ENCODE results near the gene TUT4. TPM values are rescaled to one million over a fixed set of nuclear protein-coding genes. Genes with fewer than 3 reads are reported as not detected.

Gene TUT4
- total RNA-seq, 1 donor from 2014 or later, result 62.5 TPM

DNA sequence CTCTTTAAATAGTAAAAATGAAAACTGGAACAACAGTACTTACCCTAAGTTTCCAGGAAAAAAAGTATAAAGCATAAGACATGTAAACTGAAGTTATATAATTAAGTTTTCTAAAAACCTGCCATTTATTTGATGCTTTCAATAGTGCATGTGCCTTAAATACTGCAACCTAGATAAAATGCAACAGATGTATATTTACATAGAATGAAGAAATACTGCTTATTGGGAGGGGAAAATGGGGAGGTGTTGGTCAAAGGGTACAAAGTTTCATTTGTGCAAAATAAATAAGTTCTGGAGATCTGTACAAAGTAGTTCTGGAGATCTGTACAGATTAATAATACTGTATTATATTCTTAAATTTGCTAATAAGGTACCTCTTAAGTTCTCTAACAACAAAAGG, 79.9 kb downstream of the TUT4 start:
- H3K9me3 Mint-ChIP-seq, result no peaks in the 10 kb centered on the region
- no peak overlapping the region for H3K27ac Mint-ChIP-seq
- no peaks in the 10 kb centered on the region for H3K27me3 Mint-ChIP-seq (ENCODE audit: insufficient read depth)
- no peak for DNase-seq (ENCODE audit: low spot score)
- H3K36me3 Mint-ChIP-seq (ENCODE audit: low read depth), result peaks cover 28% of the 10 kb centered on the region
- H3K4me3 Mint-ChIP-seq, result no peak overlapping the region
- no peaks in the 10 kb centered on the region for H3K4me1 Mint-ChIP-seq (ENCODE audit: low read depth)
- intact Hi-C loops (cut with micrococcal nuclease), result no loop called here

DNA sequence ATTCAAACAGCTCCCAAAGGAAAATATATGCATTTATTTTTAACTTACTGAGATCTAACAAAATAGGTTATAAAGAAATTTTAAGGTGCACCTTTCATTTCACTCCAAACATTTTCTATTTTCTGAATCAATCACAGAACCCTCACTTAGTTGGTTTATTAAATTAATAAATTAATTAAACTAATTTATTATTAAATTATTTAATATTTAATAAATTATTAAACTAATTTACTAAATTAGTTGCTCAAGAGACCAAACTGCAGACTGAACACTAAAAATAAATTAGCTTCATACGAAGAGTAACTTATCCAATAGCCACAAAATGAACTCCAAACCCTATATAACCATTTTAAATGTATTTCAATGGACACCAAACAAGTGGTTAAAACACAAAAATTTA, 80.5 kb downstream of the TUT4 start:
- intact Hi-C loops (cut with micrococcal nuclease), result no loop called here
- H3K27me3 Mint-ChIP-seq (ENCODE audit: insufficient read depth), result no peaks in the 10 kb centered on the region
- no peaks in the 10 kb centered on the region for H3K4me1 Mint-ChIP-seq (ENCODE audit: low read depth)
- H3K9me3 Mint-ChIP-seq, result no peaks in the 10 kb centered on the region
- DNase-seq (ENCODE audit: low spot score), result no peak
- no peak overlapping the region for H3K27ac Mint-ChIP-seq
- H3K36me3 Mint-ChIP-seq (ENCODE audit: low read depth), result peaks cover 27% of the 10 kb centered on the region
- no peak overlapping the region for H3K4me3 Mint-ChIP-seq

DNA sequence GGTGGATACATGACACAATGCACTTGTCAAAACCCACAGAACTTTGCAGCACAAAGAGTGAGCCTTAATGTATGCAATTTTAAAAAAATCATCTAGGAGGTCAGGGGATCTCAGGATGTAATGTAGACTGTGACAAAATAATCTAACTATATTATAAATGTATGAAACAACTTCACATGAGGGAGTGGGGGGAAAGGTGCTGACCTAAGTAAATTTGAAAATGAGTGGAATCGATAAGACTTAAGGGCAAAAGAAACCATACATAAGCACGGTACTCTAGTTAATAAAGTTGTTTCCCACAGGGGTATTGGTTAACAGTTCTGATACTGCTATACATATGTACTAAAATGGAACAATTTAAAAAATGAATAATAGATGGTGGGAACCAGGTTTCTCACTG, 83.8 kb downstream of the TUT4 start:
- intact Hi-C loops (cut with micrococcal nuclease), result no loop called here
- no peaks in the 10 kb centered on the region for H3K4me1 Mint-ChIP-seq (ENCODE audit: low read depth)
- no peak overlapping the region for H3K4me3 Mint-ChIP-seq
- no peak for DNase-seq (ENCODE audit: low spot score)
- no peaks in the 10 kb centered on the region for H3K9me3 Mint-ChIP-seq
- H3K36me3 Mint-ChIP-seq (ENCODE audit: low read depth), result peaks cover 26% of the 10 kb centered on the region
- no peaks in the 10 kb centered on the region for H3K27me3 Mint-ChIP-seq (ENCODE audit: insufficient read depth)
- no peak overlapping the region for H3K27ac Mint-ChIP-seq

DNA sequence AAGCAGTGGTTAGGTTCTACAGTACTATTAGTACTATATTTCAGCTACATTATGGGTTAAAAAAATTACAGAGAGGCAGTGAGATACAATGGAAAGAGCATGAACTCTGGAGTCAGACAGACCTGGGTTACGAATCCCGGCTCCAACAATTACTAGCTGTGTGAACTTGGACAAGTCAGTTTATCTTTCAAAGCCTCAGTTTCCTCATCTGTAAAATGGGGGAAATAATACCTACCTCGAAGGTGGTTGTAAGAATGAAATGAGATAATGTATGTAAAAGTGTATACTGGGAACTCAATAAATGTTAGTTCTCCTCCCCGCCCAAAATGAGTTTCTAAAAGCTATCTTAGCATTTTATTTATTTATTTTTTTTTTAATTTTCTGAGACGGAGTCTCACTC, 89.0 kb downstream of the TUT4 start:
- Mint-ChIP-seq H3K4me1 (ENCODE audit: low read depth) (no peaks in the 10 kb centered on the region), H3K27ac (no peak overlapping the region), H3K4me3 (no peak overlapping the region)

DNA sequence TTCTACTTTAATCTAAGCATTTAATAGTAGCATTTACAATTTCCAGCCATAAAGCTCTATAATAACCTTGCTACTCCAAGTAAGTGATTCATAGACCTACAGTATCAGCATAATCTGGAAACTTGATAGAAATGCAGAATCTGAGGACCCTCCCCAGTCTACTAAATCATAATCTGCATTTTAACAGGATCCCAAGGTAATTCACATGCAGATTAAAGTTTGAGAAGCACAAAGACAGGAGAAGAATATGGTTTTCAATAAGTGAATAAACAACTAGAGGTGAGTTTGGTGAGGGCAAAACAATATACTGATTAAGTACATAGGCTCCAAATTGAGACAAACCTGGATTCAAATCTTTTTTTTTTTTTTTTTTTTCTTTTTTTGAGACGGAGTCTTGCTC, 91.1 kb downstream of the TUT4 start:
- Mint-ChIP-seq H3K36me3 (ENCODE audit: low read depth) (peaks cover 21% of the 10 kb centered on the region), H3K4me3 (no peak overlapping the region), H3K4me1 (ENCODE audit: low read depth) (no peaks in the 10 kb centered on the region), H3K27ac (no peak overlapping the region), H3K9me3 (no peaks in the 10 kb centered on the region), H3K27me3 (ENCODE audit: insufficient read depth) (no peaks in the 10 kb centered on the region)
- intact Hi-C loops (cut with micrococcal nuclease), result no loop called here
- no peak for DNase-seq (ENCODE audit: low spot score)

More for the DNA sequence above, 89.0 kb downstream of the TUT4 start:
- Mint-ChIP-seq H3K9me3 (no peaks in the 10 kb centered on the region), H3K36me3 (ENCODE audit: low read depth) (peaks cover 18% of the 10 kb centered on the region), H3K27me3 (ENCODE audit: insufficient read depth) (no peaks in the 10 kb centered on the region)
- intact Hi-C loops (cut with micrococcal nuclease), result no loop called here
- DNase-seq (ENCODE audit: low spot score), result no peak

DNA sequence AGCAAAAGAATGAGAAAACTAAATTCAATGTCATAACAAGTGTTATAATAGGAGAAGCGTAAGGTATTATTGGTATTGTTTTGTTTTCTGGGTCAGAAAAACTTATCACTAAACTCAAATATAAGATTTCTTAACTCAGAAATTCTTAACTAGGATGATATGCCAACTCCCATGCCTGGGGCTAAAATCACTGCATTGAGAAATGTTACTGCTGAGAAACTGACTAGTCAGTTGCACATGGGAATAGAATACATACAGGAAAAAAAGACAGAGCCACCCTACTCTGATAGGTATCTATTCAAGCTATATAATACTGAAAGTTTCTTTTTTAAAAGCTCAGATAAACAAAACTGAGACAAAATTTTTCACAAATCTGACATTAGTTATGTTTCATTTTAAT, 92.2 kb downstream of the TUT4 start:
- Mint-ChIP-seq H3K4me1 (ENCODE audit: low read depth) (no peaks in the 10 kb centered on the region), H3K27ac (no peak overlapping the region), H3K4me3 (no peak overlapping the region), H3K36me3 (ENCODE audit: low read depth) (peaks cover 28% of the 10 kb centered on the region), H3K9me3 (no peaks in the 10 kb centered on the region), H3K27me3 (ENCODE audit: insufficient read depth) (no peaks in the 10 kb centered on the region)
- intact Hi-C loops (cut with micrococcal nuclease), result no loop called here
- no peak for DNase-seq (ENCODE audit: low spot score)

DNA sequence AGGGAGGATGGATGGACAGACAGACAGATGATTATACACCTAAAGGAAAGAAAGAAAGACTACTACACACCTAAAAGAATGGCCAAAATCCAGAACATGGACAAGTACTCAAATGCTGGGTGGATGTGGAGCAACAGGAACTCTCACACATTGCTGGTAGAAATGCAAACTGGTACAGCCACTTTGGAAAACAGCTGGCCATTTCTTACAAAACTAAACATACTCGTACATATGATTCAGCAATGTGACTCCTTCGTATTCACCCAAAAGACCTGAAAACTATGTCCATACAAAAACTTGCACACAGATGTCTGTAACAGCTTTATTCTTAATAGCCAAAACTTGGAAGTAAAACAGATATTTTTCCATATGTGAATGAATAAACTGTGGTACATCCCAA, 97.2 kb downstream of the TUT4 start:
- no peak for DNase-seq (ENCODE audit: low spot score)
- Mint-ChIP-seq H3K36me3 (ENCODE audit: low read depth) (peaks cover 29% of the 10 kb centered on the region), H3K27me3 (ENCODE audit: insufficient read depth) (no peaks in the 10 kb centered on the region), H3K4me1 (ENCODE audit: low read depth) (no peaks in the 10 kb centered on the region), H3K27ac (no peak overlapping the region), H3K4me3 (no peak overlapping the region), H3K9me3 (no peaks in the 10 kb centered on the region)
- intact Hi-C loops (cut with micrococcal nuclease), result no loop called here

DNA sequence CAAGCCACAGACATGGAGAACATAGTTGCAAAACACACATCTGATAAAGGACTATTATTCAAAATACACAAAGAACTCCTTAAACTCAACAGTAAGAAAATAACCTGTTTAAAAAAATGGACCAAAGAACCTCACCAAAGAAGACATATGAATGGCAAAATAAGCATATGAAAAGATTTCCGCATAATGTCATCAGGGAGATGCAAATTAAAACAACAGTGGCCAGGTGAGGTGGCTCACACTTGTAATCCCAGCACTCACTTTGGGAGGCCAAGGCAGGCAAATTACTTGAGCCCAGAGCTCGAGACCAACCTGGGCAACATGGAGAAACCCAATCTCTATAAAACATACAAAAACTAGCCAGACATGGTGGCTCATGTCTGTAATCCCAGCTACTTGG, 98.1 kb downstream of the TUT4 start:
- intact Hi-C loops (cut with micrococcal nuclease), result no loop called here
- Mint-ChIP-seq H3K27ac (no peak overlapping the region), H3K4me3 (no peak overlapping the region), H3K36me3 (ENCODE audit: low read depth) (peaks cover 27% of the 10 kb centered on the region), H3K9me3 (no peaks in the 10 kb centered on the region), H3K4me1 (ENCODE audit: low read depth) (no peaks in the 10 kb centered on the region), H3K27me3 (ENCODE audit: insufficient read depth) (no peaks in the 10 kb centered on the region)
- no peak for DNase-seq (ENCODE audit: low spot score)

DNA sequence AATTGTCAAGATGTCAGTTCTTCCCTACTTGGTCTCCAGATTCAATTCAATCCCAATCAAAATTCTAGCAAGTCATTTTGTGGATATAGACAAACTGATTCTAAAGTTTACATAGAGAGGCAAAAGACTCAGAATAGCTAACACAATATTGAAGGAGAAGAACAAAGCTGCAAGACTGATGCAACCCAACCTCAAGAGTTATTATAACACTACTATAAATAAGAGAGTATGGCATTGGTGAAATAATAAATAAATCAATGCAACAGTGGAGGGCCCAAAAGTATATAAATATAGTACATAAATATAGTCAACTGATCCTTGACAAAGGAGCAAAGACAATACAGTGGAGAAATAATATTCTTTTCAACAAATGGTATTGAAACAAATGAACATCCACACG, 98.8 kb downstream of the TUT4 start:
- H3K27ac Mint-ChIP-seq, result no peak overlapping the region
- peaks cover 27% of the 10 kb centered on the region for H3K36me3 Mint-ChIP-seq (ENCODE audit: low read depth)
- H3K9me3 Mint-ChIP-seq, result no peaks in the 10 kb centered on the region
- H3K4me1 Mint-ChIP-seq (ENCODE audit: low read depth), result no peaks in the 10 kb centered on the region
- DNase-seq (ENCODE audit: low spot score), result no peak
- H3K27me3 Mint-ChIP-seq (ENCODE audit: insufficient read depth), result no peaks in the 10 kb centered on the region
- H3K4me3 Mint-ChIP-seq, result no peak overlapping the region
- intact Hi-C loops (cut with micrococcal nuclease), result no loop called here

DNA sequence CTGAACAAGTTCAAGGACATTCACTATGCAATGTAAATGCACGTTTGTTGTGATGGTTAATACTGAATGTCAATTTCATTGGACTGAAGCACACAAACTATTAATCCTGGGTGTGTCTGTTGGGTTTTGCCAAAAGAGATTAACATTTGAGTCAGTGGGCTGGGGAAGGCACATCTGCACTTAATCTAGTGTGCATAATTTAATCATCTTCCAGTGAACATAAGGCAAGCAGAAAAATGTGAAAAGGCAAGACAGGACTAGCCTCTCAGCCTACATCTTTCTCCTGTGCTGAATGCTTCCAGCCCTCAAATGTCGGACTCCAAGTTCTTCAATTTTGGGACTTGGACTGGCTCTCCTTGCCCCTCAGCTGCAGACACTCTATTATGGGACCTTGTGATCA, 108.4 kb downstream of the TUT4 start:
- H3K27ac Mint-ChIP-seq, result no peak overlapping the region
- DNase-seq (ENCODE audit: low spot score), result no peak
- no peak overlapping the region for H3K4me3 Mint-ChIP-seq
- H3K27me3 Mint-ChIP-seq (ENCODE audit: insufficient read depth), result no peaks in the 10 kb centered on the region
- intact Hi-C loops (cut with micrococcal nuclease), result no loop called here
- H3K4me1 Mint-ChIP-seq (ENCODE audit: low read depth), result no peaks in the 10 kb centered on the region
- H3K9me3 Mint-ChIP-seq, result no peaks in the 10 kb centered on the region
- peaks cover 22% of the 10 kb centered on the region for H3K36me3 Mint-ChIP-seq (ENCODE audit: low read depth)

DNA sequence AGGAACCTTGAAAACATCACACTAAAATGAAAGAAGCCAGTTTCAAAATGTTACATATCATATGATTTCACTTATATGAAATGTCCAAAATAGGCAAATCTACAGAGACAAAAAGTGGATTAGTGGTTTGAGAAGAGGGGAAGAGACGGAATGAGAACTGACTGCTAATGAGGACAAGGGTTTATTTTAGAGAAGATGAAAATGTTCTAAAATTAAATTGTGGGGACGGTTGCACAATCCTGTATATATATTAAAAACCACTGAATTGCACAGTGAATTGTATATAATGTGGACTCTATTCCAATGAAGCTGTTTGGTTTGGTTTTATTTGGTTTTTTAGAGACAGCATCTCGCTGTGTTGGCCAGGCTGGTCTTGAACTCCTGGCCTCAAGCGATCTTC, 112.9 kb downstream of the TUT4 start:
- Mint-ChIP-seq H3K4me3 (no peak overlapping the region), H3K4me1 (ENCODE audit: low read depth) (no peaks in the 10 kb centered on the region), H3K27me3 (ENCODE audit: insufficient read depth) (no peaks in the 10 kb centered on the region), H3K27ac (no peak overlapping the region), H3K36me3 (ENCODE audit: low read depth) (peaks cover 23% of the 10 kb centered on the region), H3K9me3 (no peaks in the 10 kb centered on the region)
- intact Hi-C loops (cut with micrococcal nuclease), result no loop called here
- no peak for DNase-seq (ENCODE audit: low spot score)

DNA sequence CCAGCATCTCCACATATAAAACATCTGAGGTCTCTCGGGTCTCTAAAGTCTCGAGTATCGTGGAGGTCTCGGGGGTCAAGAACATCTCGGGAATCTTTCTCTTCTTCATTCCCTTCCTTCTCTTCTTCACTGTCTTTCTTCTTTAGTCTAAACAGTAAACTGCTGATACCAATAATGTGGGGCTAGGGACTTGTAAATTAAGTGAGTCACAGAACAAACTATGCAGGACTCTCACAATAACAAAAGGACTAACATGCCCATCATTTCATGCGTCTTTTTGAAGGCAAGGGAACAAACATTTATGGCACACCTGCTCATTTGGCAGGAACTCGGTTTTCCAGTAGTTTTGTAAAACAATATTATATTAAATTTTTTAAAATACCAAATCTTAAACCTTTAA, 116.1 kb downstream of the TUT4 start:
- Mint-ChIP-seq H3K4me1 (ENCODE audit: low read depth) (no peaks in the 10 kb centered on the region), H3K9me3 (no peaks in the 10 kb centered on the region), H3K36me3 (ENCODE audit: low read depth) (peaks cover 35% of the 10 kb centered on the region), H3K27me3 (ENCODE audit: insufficient read depth) (no peaks in the 10 kb centered on the region), H3K27ac (no peak overlapping the region), H3K4me3 (no peak overlapping the region)
- intact Hi-C loops (cut with micrococcal nuclease), result no loop called here
- DNase-seq (ENCODE audit: low spot score), result no peak

DNA sequence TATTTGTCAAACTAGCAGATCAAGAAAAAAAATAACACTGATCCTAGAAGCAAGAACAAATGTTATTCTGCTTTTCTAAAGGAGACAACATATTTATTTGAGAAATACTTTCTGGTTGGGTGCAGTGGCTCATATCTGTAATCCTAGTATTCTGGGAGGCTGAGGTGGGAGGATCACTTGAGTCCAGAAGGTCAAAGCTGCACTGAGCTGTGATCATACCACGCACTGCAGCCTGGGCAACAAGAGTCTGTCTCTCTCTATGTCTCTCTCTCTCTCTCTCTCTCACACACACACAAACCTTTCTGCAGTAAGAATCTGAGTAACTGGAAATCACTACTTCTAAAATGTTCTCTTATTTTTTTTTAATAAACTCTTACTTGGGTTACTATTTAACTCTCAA, 117.2 kb downstream of the TUT4 start:
- H3K27ac Mint-ChIP-seq, result no peak overlapping the region
- H3K36me3 Mint-ChIP-seq (ENCODE audit: low read depth), result peaks cover 38% of the 10 kb centered on the region
- intact Hi-C loops (cut with micrococcal nuclease), result no loop called here

DNA sequence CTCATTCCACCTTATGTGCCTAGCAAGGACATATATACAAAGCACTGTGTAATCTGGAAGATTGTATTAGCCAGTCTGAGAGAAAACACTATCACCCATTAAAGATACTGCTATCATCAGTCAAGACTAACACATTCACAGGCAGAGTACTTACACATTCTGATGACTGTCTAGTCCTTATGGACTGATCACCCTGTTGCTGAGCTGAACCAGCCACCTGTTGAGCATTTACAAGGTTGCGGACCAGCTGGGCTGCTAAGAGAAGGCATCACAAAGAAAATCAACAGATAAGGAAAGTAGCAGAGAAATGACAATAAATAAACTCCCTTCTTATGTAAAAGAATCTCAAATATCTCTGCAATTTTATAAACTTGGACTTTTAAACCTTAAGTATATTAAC, 117.7 kb downstream of the TUT4 start:
- peaks cover 38% of the 10 kb centered on the region for H3K36me3 Mint-ChIP-seq (ENCODE audit: low read depth)
- H3K27me3 Mint-ChIP-seq (ENCODE audit: insufficient read depth), result no peaks in the 10 kb centered on the region
- no peak overlapping the region for H3K27ac Mint-ChIP-seq
- no peak for DNase-seq (ENCODE audit: low spot score)
- intact Hi-C loops (cut with micrococcal nuclease), result no loop called here
- no peaks in the 10 kb centered on the region for H3K9me3 Mint-ChIP-seq
- H3K4me3 Mint-ChIP-seq, result no peak overlapping the region
- no peaks in the 10 kb centered on the region for H3K4me1 Mint-ChIP-seq (ENCODE audit: low read depth)

More for the DNA sequence above, 117.2 kb downstream of the TUT4 start:
- no peak for DNase-seq (ENCODE audit: low spot score)
- Mint-ChIP-seq H3K4me3 (no peak overlapping the region), H3K4me1 (ENCODE audit: low read depth) (no peaks in the 10 kb centered on the region), H3K27me3 (ENCODE audit: insufficient read depth) (no peaks in the 10 kb centered on the region), H3K9me3 (no peaks in the 10 kb centered on the region)
